ENCODE data around the gene XYLT1.

Gene XYLT1

DNA sequence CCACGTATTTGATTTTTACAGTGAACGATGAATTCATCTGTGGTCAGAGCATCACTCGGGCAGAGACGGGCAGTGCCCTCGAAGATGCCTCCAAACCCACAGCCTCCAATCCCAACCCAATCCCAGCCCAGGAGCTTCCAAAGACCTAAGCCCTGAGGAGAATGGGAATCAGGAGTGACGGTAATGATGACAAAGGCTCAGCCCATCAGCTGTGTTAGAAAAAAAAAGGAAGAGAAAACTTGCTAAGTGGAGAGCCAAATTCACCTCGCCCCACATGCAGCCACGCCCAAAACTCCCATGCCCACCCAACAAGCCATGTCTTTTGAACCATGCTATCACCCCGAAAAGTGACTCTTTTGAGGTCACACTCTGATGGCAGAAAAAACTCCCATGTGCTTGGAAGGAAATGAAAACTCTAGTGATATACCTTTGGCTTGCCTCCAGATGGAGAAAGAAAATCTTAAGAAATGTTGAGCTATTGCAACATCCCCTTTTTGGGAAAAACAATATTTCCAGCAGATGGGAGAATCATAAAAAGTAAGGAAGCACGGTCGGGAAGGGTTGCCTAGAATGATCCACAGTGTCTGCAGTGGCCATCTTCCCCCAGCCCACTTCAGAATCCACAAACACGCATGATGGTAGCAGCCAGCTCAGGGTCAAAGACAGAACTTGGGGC is 37.7 kb downstream of the XYLT1 start:
- H3K27me3 Mint-ChIP-seq = no peaks in the 10 kb centered on the region
- H3K9me3 Mint-ChIP-seq = no peaks in the 10 kb centered on the region
- no peak overlapping the region for H3K4me3 Mint-ChIP-seq
- H3K36me3 Mint-ChIP-seq = peaks cover 7% of the 10 kb centered on the region
- peaks cover 42% of the 10 kb centered on the region for H3K4me1 Mint-ChIP-seq
- no peak overlapping the region for H3K27ac Mint-ChIP-seq

- no peaks in the 10 kb centered on the region for H3K9me3 Mint-ChIP-seq
- H3K4me1 Mint-ChIP-seq = peaks cover 36% of the 10 kb centered on the region
- no peak overlapping the region for H3K27ac Mint-ChIP-seq
- peaks cover 7% of the 10 kb centered on the region for H3K36me3 Mint-ChIP-seq
- no peak overlapping the region for H3K4me3 Mint-ChIP-seq
- no peaks in the 10 kb centered on the region for H3K27me3 Mint-ChIP-seq
Measured at GRCh38 chr16:17431968-17432625, 38.7 kb downstream of the XYLT1 start.

- H3K9me3 Mint-ChIP-seq = no peaks in the 10 kb centered on the region
Measured at GRCh38 chr16:17431012-17431411, 39.7 kb downstream of the XYLT1 start.

DNA sequence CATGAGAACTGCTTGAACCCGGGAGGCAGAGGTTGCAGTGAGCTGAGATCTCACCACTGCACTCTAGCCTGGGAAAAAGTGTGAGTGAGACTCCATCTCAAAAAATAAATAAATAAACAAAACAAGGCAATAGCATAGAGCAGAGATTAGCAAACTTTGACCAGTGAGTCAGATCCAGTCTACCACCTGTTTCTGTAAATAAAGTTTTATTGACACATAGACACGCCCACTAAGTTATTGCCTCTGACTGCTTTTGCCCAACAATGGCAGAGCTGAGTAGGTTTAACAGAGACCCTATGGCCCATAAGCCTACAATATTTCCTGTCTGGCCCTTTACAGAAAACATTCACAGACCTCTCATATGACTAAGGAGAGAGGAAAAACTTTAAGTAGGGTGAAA is 44.3 kb downstream of the XYLT1 start:
- no peak overlapping the region for H3K27ac Mint-ChIP-seq
- peaks cover 24% of the 10 kb centered on the region for H3K4me1 Mint-ChIP-seq
- H3K27me3 Mint-ChIP-seq = no peaks in the 10 kb centered on the region
- no peak overlapping the region for H3K4me3 Mint-ChIP-seq
- no peaks in the 10 kb centered on the region for H3K9me3 Mint-ChIP-seq
- peaks cover 6% of the 10 kb centered on the region for H3K36me3 Mint-ChIP-seq

More at GRCh38 chr16:17431012-17431411, 39.7 kb downstream of the XYLT1 start:
- Mint-ChIP-seq H3K4me3 (no peak overlapping the region), H3K36me3 (peaks cover 10% of the 10 kb centered on the region), H3K27ac (no peak overlapping the region), H3K4me1 (peaks cover 31% of the 10 kb centered on the region), H3K27me3 (no peaks in the 10 kb centered on the region)

DNA sequence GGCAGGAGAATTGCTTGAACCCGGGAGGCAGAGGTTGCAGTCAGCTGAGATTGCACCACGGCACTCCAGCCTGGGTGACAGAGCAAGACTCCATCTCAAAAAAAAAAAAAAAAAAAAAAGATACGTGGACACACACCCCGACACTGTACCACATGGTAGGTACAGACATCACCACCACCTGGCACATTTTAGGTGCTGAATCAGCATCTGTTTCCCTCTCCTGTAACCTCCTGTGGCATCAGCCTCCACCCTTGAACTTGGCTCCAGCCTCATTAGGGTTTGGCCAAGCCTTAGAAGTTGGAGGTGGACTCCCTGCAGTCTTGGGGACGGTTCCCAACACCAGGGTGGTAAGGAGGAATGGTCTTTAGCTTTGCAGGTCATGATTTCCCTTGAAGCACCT is 46.0 kb downstream of the XYLT1 start:
- no peak overlapping the region for H3K27ac Mint-ChIP-seq
- H3K4me1 Mint-ChIP-seq = peaks cover 26% of the 10 kb centered on the region

GRCh38 chr16:17423221-17423620 is 47.5 kb downstream of the XYLT1 start:
- Mint-ChIP-seq H3K4me1 (peaks cover 26% of the 10 kb centered on the region), H3K27ac (no peak overlapping the region)

More for the DNA sequence above, 46.0 kb downstream of the XYLT1 start:
- Mint-ChIP-seq H3K27me3 (no peaks in the 10 kb centered on the region), H3K9me3 (no peaks in the 10 kb centered on the region), H3K36me3 (peaks cover 6% of the 10 kb centered on the region), H3K4me3 (no peak overlapping the region)

GRCh38 chr16:17420816-17421215 is 49.9 kb downstream of the XYLT1 start:
- Mint-ChIP-seq H3K4me3 (no peak overlapping the region), H3K4me1 (peaks cover 39% of the 10 kb centered on the region), H3K27ac (peak overlapping the region; percentile 46), H3K9me3 (no peaks in the 10 kb centered on the region), H3K36me3 (no peaks in the 10 kb centered on the region), H3K27me3 (no peaks in the 10 kb centered on the region)

More at GRCh38 chr16:17423221-17423620, 47.5 kb downstream of the XYLT1 start:
- Mint-ChIP-seq H3K36me3 (peaks cover 4% of the 10 kb centered on the region), H3K4me3 (no peak overlapping the region), H3K9me3 (no peaks in the 10 kb centered on the region), H3K27me3 (no peaks in the 10 kb centered on the region)

DNA sequence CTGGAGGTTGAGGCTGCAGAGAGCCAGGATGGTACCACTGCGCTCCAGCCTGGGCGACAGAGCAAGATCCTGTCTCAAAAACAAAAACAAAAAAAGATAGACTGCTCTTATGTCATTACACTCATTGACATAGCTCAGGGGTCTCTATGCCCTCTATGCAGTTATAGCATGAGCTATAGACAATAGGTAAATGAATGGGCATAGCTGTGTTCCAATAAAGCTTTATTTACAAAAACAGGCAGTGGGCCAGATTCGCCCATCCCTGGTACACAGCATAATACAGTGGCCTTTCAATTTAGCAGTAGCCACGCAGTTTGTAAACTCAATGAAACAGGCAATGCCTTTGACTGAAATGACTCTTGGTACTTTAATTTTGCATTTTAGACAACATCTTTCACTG is 51.5 kb downstream of the XYLT1 start:
- H3K4me1 Mint-ChIP-seq = peaks cover 50% of the 10 kb centered on the region
- no peak overlapping the region for H3K27ac Mint-ChIP-seq
- no peaks in the 10 kb centered on the region for H3K9me3 Mint-ChIP-seq
- H3K4me3 Mint-ChIP-seq = no peak overlapping the region
- no peaks in the 10 kb centered on the region for H3K27me3 Mint-ChIP-seq
- H3K36me3 Mint-ChIP-seq = no peaks in the 10 kb centered on the region

GRCh38 chr16:17417740-17418139 is 53.0 kb downstream of the XYLT1 start:
- Mint-ChIP-seq H3K27ac (peak overlapping the region; percentile 87), H3K4me1 (peaks cover 50% of the 10 kb centered on the region), H3K9me3 (no peaks in the 10 kb centered on the region), H3K36me3 (peaks cover 1% of the 10 kb centered on the region), H3K4me3 (no peak overlapping the region), H3K27me3 (no peaks in the 10 kb centered on the region)

- peaks cover 1% of the 10 kb centered on the region for H3K36me3 Mint-ChIP-seq
- H3K4me3 Mint-ChIP-seq = peak overlapping the region; percentile 80
- peak overlapping the region; percentile 53 for H3K27ac Mint-ChIP-seq
- H3K27me3 Mint-ChIP-seq = no peaks in the 10 kb centered on the region
- no peaks in the 10 kb centered on the region for H3K9me3 Mint-ChIP-seq
- H3K4me1 Mint-ChIP-seq = peaks cover 57% of the 10 kb centered on the region
Measured at GRCh38 chr16:17416461-17417311, 54.1 kb downstream of the XYLT1 start.

- no peaks in the 10 kb centered on the region for H3K9me3 Mint-ChIP-seq
- no peaks in the 10 kb centered on the region for H3K27me3 Mint-ChIP-seq
- H3K27ac Mint-ChIP-seq = no peak overlapping the region
- peaks cover 59% of the 10 kb centered on the region for H3K4me1 Mint-ChIP-seq
- H3K4me3 Mint-ChIP-seq = no peak overlapping the region
- H3K36me3 Mint-ChIP-seq = peaks cover 6% of the 10 kb centered on the region
Measured at GRCh38 chr16:17414916-17415315, 55.8 kb downstream of the XYLT1 start.

DNA sequence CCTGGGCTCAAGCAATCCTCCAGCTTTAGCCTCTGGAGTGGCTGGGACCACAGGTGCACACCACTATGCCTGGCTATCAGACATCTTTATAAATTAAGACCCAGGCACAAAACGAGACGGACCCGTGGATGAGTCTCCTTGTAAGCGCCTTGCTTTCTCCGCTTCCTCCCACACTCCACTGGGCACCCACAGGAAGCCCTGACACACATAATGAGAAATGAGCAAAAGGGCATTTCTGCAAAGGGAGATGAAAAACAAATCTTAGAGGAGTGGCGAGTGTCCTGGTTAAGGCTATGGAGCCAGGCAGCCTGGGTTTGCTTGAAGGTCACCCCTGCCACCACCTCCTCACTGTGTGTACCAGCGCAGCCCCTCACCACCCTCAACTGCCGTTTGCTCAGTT is 56.3 kb downstream of the XYLT1 start:
- Mint-ChIP-seq H3K4me3 (peak overlapping the region; percentile 26), H3K4me1 (peaks cover 59% of the 10 kb centered on the region), H3K27ac (no peak overlapping the region), H3K36me3 (peaks cover 6% of the 10 kb centered on the region), H3K9me3 (no peaks in the 10 kb centered on the region), H3K27me3 (no peaks in the 10 kb centered on the region)

GRCh38 chr16:17413508-17413907 is 57.3 kb downstream of the XYLT1 start:
- Mint-ChIP-seq H3K4me3 (no peak overlapping the region), H3K9me3 (no peaks in the 10 kb centered on the region), H3K27ac (no peak overlapping the region), H3K4me1 (peaks cover 59% of the 10 kb centered on the region), H3K36me3 (peaks cover 6% of the 10 kb centered on the region), H3K27me3 (no peaks in the 10 kb centered on the region)

GRCh38 chr16:17412791-17413190 is 58.0 kb downstream of the XYLT1 start:
- Mint-ChIP-seq H3K4me3 (no peak overlapping the region), H3K4me1 (peaks cover 57% of the 10 kb centered on the region), H3K36me3 (peaks cover 7% of the 10 kb centered on the region), H3K27ac (no peak overlapping the region), H3K9me3 (no peaks in the 10 kb centered on the region), H3K27me3 (no peaks in the 10 kb centered on the region)

- Mint-ChIP-seq H3K9me3 (no peaks in the 10 kb centered on the region), H3K27me3 (no peaks in the 10 kb centered on the region), H3K36me3 (peaks cover 7% of the 10 kb centered on the region), H3K27ac (no peak overlapping the region), H3K4me1 (peaks cover 51% of the 10 kb centered on the region), H3K4me3 (no peak overlapping the region)
Measured at GRCh38 chr16:17412221-17412620, 58.5 kb downstream of the XYLT1 start.

- H3K27ac Mint-ChIP-seq = no peak overlapping the region
- peaks cover 42% of the 10 kb centered on the region for H3K4me1 Mint-ChIP-seq
- no peaks in the 10 kb centered on the region for H3K27me3 Mint-ChIP-seq
- peaks cover 7% of the 10 kb centered on the region for H3K36me3 Mint-ChIP-seq
- H3K9me3 Mint-ChIP-seq = no peaks in the 10 kb centered on the region
- H3K4me3 Mint-ChIP-seq = no peak overlapping the region
Measured at GRCh38 chr16:17411263-17411662, 59.5 kb downstream of the XYLT1 start.
